Sigmoid colon (tissue), 7 donors: ENCODE results near the gene CLCN5. TPM values are rescaled to one million over a fixed set of nuclear protein-coding genes. Genes with fewer than 3 reads are reported as not detected.

Source experiments
- DNase-seq: peaks from one replicate; pipeline ENCODE4 v3.0.0-alpha.2; 2019
- H3K27ac ChIP-seq, 4 donors: fragments of 200-600 bp; sonication (generic); one replicate each; pipeline ENCODE4 v1.5.1; 2016 to 2019; ENCODE audit warnings: mild to moderate bottlenecking in 1 of 4
- H3K27me3 ChIP-seq, 3 donors: fragments of 200-600 bp; sonication (generic); one replicate each; pipeline ENCODE4 v1.5.1; 2019; ENCODE audit warnings: mild to moderate bottlenecking in 1 of 3
- H3K36me3 ChIP-seq, 4 donors: fragments of 200-600 bp; sonication (generic); one replicate each; pipeline ENCODE4 v1.5.1; 2016 to 2019
- H3K4me1 ChIP-seq, 4 donors: fragments of 200-600 bp; sonication (generic); one replicate each; pipeline ENCODE4 v1.5.1; 2017 to 2019
- H3K4me3 ChIP-seq, 4 donors: fragments of 200-600 bp; sonication (generic); one replicate each; pipeline ENCODE4 v1.5.1; 2017 to 2019; ENCODE audit warnings: mild to moderate bottlenecking in 2 of 4, moderate library complexity in 1 of 4
- H3K9me3 ChIP-seq, 4 donors: fragments of 200-600 bp in 3 of 4; sonication (generic) in 3 of 4; one replicate each; pipeline versions ENCODE4 v1.5.1 to v1.6.1; 2013 to 2019
- CTCF ChIP-seq, 4 experiments: fragments of 450-650 bp in 3 of 4; fragments of 200-600 bp in 1 of 4; IDR thresholded peaks; one replicate each; pipeline ENCODE4 v1.5.1; 2016 to 2019; ENCODE audit warnings: antibody characterized with exemption in 4 of 4, mild to moderate bottlenecking in 3 of 4, moderate library complexity in 2 of 4
- EP300 ChIP-seq, 4 donors: sonication (generic); formaldehyde crosslinking; IDR thresholded peaks; one replicate each; pipeline ENCODE4 v1.6.1; 2017; ENCODE audit warnings: antibody characterized with exemption in 4 of 4
- POLR2A ChIP-seq, 2 donors: fragments of 450-650 bp; IDR thresholded peaks; one replicate each; pipeline ENCODE4 v1.6.1; 2016; ENCODE audit warnings: antibody characterized with exemption in 2 of 2, mild to moderate bottlenecking in 2 of 2, moderate library complexity in 2 of 2
- POLR2AphosphoS5 ChIP-seq, 4 donors: sonication (generic); formaldehyde crosslinking; IDR thresholded peaks; one replicate each; pipeline ENCODE4 v1.6.1; 2017; ENCODE audit warnings: antibody characterized with exemption in 4 of 4
- WGBS, 2 donors: extraction: QIAGEN DNeasy Blood & Tissue Kit; methylation state at CpG; one replicate each; pipeline ENCODE4 v1.1.7; 2013; 5-methylcytosine and 5-hydroxymethylcytosine counted together
- intact Hi-C: fragments of 100-400 bp; cut with DNase I; formaldehyde crosslinking; loops from one replicate; pipeline ENCODE4 v1.15.1; 2023
- polyA plus RNA-seq, 3 donors: library from polyadenylated mRNA; stranded (reverse); fragments of 200-250 nt; gene quantifications; one replicate each; pipeline ENCODE4 v1.2.3, GENCODE V29; 2013
- total RNA-seq, 4 donors: library from RNA; depleted of rRNA; stranded (reverse); fragments of >200 nt; gene quantifications; one replicate each; pipeline ENCODE4 v1.1.0, GENCODE V29; 2016
- donor health status: healthy with polysubstance abuse.
- donor health status: Bipolar disorder and iron deficiency.
- donor health status: healthy.

CLCN5 gene
- total and polyA plus RNA-seq, 7 donors: under 0.01 to 3.0 (median 1.8) TPM

GRCh38 chrX:49986058-49986457, 63.7 kb downstream of the CLCN5 start:
- Histone ChIP-seq H3K36me3 (no peaks in the 10 kb centered on the region), H3K4me3 (no peak overlapping the region), H3K4me1 (peaks cover 0 to 5% (median 0%) of the 10 kb centered on the region in 4 donors), H3K27me3 (no peaks in the 10 kb centered on the region), H3K27ac (no peak overlapping the region), H3K9me3 (no peaks in the 10 kb centered on the region)
- 93 to 95% methylated on average over 3 of the region's 3 CpGs for WGBS, 2 donors
- no peak for TF ChIP-seq CTCF (IDR thresholded peaks at IDR 0.05)
- TF ChIP-seq POLR2A (IDR thresholded peaks at IDR 0.05): no peak
- TF ChIP-seq POLR2AphosphoS5 (IDR thresholded peaks at IDR 0.05): no peak
- no peak for TF ChIP-seq EP300 (IDR thresholded peaks at IDR 0.05)
- DNase-seq: no peak
- intact Hi-C loops: no loop called here

- TF ChIP-seq POLR2AphosphoS5 (IDR thresholded peaks at IDR 0.05) (no peak), EP300 (IDR thresholded peaks at IDR 0.05) (no peak)
- no peaks in the 10 kb centered on the region for H3K9me3 ChIP-seq
- no peaks in the 10 kb centered on the region for H3K36me3 ChIP-seq
- intact Hi-C loops: no loop called here
- H3K4me1 ChIP-seq: peaks cover 0 to 5% (median 0%) of the 10 kb centered on the region in 4 donors
- no peaks in the 10 kb centered on the region for H3K27me3 ChIP-seq
- WGBS, 2 donors: 93 to 94% methylated on average over 2 of the region's 2 CpGs
- DNase-seq: no peak
- H3K27ac ChIP-seq: no peak overlapping the region
- H3K4me3 ChIP-seq: no peak overlapping the region
Observed at GRCh38 chrX:49987651-49988050, 65.3 kb downstream of the CLCN5 start.

DNA sequence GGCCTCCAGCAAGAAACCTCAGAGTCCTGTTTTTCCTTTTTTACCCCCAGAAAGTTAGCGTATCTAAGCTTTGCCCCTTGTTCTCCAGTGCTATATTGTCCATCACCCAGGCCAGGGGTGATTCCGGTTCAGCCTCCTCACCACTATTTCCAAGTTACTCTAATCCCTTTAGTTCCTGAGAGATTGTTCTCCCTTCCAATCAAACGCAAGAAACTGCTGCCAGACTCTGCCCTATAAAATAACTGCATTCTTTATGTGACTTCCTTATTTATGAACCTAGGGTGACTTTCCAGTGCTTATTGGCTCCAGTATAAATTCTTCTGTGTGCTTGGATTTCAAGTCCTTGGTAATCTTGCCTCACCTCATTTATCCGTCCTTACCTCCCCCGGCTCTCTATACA, 65.7 kb downstream of the CLCN5 start:
- WGBS, 2 donors: 57 to 72% methylated on average over 5 of the region's 5 CpGs
- Histone ChIP-seq H3K9me3 (no peaks in the 10 kb centered on the region), H3K27me3 (no peaks in the 10 kb centered on the region), H3K27ac (no peak overlapping the region), H3K36me3 (no peaks in the 10 kb centered on the region), H3K4me3 (no peak overlapping the region), H3K4me1 (peaks cover 0 to 5% (median 0%) of the 10 kb centered on the region in 4 donors)
- TF ChIP-seq POLR2A (IDR thresholded peaks at IDR 0.05) (no peak), CTCF (IDR thresholded peaks at IDR 0.05) (no peak), EP300 (IDR thresholded peaks at IDR 0.05) (no peak), POLR2AphosphoS5 (IDR thresholded peaks at IDR 0.05) (no peak)
- no peak for DNase-seq
- intact Hi-C loops: no loop called here

GRCh38 chrX:49991758-49992157, 69.4 kb downstream of the CLCN5 start:
- intact Hi-C loops: no loop called here
- Histone ChIP-seq H3K36me3 (no peaks in the 10 kb centered on the region), H3K27me3 (no peaks in the 10 kb centered on the region), H3K4me3 (no peak overlapping the region), H3K9me3 (no peaks in the 10 kb centered on the region), H3K27ac (no peak overlapping the region), H3K4me1 (peaks cover 0 to 5% (median 0%) of the 10 kb centered on the region in 4 donors)
- TF ChIP-seq POLR2A (IDR thresholded peaks at IDR 0.05) (no peak), POLR2AphosphoS5 (IDR thresholded peaks at IDR 0.05) (no peak), EP300 (IDR thresholded peaks at IDR 0.05) (no peak), CTCF (IDR thresholded peaks at IDR 0.05) (no peak)
- 20 to 63% methylated on average over 4 of the region's 4 CpGs for WGBS, 2 donors
- no peak for DNase-seq

- intact Hi-C loops: no loop called here
- H3K4me3 ChIP-seq: no peak overlapping the region
- H3K4me1 ChIP-seq: peaks cover 0 to 4% (median 0%) of the 10 kb centered on the region in 4 donors
- no peaks in the 10 kb centered on the region for H3K9me3 ChIP-seq
- no peaks in the 10 kb centered on the region for H3K36me3 ChIP-seq
- no peaks in the 10 kb centered on the region for H3K27me3 ChIP-seq
- no peak for DNase-seq
- TF ChIP-seq EP300 (IDR thresholded peaks at IDR 0.05) (no peak), POLR2AphosphoS5 (IDR thresholded peaks at IDR 0.05) (no peak)
- 90 to 91% methylated on average over 1 of the region's 1 CpG for WGBS, 2 donors
- no peak overlapping the region for H3K27ac ChIP-seq
Observed at GRCh38 chrX:49992853-49993252, 70.5 kb downstream of the CLCN5 start.

DNA sequence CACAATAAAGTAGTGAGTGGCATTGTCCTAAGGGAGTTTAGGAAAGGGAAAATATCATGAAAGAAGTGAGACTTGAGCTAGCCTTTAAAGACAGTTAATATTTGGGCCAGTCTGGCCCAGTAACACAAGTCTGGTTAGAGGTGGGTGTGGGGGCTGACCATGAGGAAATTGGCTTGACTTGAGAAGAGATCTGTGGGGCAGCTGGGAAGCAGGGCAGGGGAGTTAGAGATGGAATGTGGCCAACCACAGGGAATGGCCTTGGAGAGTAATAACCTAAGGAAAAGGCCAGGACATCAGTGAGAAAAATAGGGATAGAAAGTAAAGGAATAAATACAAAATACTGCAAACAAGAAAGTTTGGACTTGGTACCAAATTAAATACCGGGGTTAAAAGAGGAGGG, 71.3 kb downstream of the CLCN5 start:
- Histone ChIP-seq H3K9me3 (no peaks in the 10 kb centered on the region), H3K27me3 (no peaks in the 10 kb centered on the region), H3K4me3 (no peak overlapping the region), H3K4me1 (no peaks in the 10 kb centered on the region), H3K36me3 (no peaks in the 10 kb centered on the region), H3K27ac (no peak overlapping the region)
- intact Hi-C loops: no loop called here
- no peak for DNase-seq
- WGBS, 2 donors: 93 to 98% methylated on average over 1 of the region's 1 CpG
- TF ChIP-seq EP300 (IDR thresholded peaks at IDR 0.05) (no peak), CTCF (IDR thresholded peaks at IDR 0.05) (no peak), POLR2AphosphoS5 (IDR thresholded peaks at IDR 0.05) (no peak), POLR2A (IDR thresholded peaks at IDR 0.05) (no peak)
